Activated CD8-positive, alpha-beta memory T cell treated with anti-CD3 and anti-CD28 coated beads for 4 hours (primary cell): ENCODE measurements around the gene WTIP.
A peak's percentile ranks its signal among the peaks of the same experiment; 100 is the strongest.
"Not testable (repeated sequence)": the region's sequence is repeated elsewhere in the genome, so short reads cannot be mapped to it uniquely, and the experiment has no call there.

Experiments used
- DNase-seq, 2 donors: peaks; one replicate each; pipeline ENCODE4 v3.0.0-alpha.2; 2020; ENCODE audit warnings: low read depth in 2 of 2

WTIP gene

DNA sequence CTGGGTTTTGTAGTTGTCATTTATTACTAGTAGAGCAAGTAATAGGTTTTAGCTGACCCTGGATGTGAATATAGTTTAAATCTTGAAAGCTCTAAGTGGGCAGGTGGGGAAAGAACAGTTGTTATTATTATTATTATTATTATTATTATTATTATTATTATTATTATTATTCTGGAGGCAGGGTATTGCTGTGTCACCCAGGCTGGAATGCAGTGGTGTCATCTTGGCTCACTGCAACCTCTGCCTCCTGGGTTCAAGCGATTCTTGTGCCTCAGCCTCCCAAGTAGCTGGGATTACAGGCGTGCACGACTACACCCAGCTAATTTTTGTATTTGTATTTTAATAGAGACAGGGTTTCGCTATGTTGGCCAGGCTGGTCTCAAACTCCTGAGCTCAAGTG, 3.1 kb upstream of the WTIP start:
- not testable (repeated sequence) for DNase-seq

DNA sequence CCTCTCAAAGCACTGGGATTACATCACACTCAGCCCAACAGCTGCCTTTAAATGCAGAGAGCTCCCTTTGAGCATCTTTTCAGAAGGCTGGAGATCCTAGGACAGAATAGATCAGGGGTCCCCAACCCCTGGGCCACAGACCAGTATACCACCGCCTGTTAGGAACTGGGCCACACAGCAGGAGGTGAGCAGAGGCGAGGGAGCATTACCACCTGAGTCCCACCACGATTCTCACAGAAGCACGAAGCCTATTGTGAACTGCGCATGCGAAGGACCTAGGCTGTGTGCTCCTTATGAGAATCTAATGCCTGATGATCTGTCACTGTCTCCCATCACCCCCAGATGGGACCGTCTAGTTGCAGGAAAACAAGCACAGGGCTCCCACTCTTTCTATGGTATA, 2.2 kb upstream of the WTIP start:
- DNase-seq: no peak

DNA sequence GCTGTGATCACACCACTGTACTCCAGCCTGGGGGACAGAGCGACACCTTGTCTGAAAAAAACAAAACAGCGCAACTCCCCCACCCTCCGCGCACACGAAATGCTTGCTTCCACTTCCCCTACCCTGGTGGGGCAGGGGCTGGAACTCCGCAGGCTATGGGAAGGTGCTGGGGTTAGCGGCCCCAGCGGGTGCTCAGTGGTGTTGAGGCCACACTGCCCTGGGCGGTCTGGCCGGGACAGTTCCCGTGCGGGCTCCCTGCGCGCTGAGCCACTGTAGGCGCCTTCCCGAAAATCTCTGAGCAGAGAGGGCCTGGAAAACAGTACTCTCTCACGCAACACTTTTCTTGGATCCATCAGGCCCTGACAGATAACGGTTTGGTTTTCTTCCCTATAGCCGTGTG, 1.1 kb upstream of the WTIP start:
- no peak for DNase-seq

GRCh38 chr19:34481861-34482379, 362 bp downstream of the WTIP start:
- no peak for DNase-seq

GRCh38 chr19:34482380-34483250, 1.1 kb downstream of the WTIP start:
- no peak for DNase-seq

GRCh38 chr19:34484328-34484727, 2.8 kb downstream of the WTIP start:
- no peak for DNase-seq

GRCh38 chr19:34485831-34486230, 4.3 kb downstream of the WTIP start:
- no peak for DNase-seq

DNA sequence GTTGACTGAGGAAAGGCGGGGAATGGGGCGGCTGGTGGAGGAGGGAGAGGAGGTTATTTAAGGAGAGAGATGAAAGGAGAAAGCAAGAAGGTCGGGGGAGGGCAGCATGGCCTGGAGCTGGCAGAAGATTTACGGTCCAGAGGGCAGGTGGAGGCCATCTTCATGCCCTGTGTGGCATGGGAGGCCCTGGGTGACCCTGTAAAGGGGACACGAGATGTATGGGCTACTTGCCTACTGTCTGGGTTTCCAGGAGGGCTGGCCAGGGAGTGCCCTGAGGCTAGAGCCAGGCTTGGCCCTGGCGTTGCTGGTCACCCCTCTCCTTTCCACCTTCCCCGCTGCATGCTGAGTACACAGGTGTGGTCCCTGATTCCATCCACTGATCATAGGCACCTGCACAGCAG, 6.1 kb downstream of the WTIP start:
- DNase-seq: no peak

DNA sequence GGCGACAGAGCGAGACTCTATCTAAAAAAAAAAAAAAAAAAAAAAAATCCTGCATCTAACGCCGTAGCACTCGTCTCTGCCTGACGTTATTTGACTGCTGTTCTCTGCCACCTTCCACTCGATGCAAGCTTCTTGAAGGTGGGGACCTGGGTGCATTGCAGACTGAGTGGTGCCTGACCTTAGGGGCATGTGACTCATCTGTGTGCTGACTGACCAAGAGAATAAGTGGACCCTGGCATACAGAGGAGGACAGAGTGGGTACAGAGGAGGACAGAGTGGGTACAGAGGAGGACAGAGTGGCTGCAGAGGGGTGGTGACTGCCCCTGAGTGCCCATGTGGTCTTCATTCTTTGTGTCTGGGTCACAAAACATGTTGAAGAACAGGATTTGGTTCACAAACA, 7.6 kb downstream of the WTIP start:
- no peak for DNase-seq

DNA sequence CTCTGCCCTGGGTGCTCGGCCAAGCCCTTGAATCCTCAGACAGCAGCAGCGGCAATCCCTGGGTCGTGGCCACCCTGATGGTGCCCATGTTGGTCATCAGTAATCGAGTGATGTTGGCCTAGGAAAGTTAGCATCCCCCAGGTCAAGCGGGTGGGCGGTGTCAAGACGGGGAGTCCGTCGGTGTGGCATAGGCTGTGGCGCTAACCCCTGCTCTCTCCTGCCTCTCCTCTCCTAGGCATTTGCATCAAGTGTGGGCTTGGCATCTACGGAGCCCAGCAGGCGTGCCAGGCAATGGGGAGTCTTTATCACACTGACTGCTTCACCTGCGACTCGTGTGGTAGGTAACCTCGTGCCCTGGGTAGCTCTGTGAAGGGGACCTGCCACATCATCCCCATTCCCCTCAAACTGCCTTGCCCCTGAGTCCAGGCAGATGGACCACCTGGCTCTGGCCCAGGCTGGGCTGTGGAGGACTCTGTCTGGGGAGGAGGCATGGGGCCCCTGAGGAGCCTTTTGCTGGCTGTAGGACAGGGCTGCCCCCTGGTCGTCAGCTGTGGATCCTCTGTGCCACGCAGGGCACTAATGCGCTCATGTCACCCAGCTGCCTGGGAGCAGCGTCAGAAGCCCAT, 8.7 kb downstream of the WTIP start:
- no peak for DNase-seq

DNA sequence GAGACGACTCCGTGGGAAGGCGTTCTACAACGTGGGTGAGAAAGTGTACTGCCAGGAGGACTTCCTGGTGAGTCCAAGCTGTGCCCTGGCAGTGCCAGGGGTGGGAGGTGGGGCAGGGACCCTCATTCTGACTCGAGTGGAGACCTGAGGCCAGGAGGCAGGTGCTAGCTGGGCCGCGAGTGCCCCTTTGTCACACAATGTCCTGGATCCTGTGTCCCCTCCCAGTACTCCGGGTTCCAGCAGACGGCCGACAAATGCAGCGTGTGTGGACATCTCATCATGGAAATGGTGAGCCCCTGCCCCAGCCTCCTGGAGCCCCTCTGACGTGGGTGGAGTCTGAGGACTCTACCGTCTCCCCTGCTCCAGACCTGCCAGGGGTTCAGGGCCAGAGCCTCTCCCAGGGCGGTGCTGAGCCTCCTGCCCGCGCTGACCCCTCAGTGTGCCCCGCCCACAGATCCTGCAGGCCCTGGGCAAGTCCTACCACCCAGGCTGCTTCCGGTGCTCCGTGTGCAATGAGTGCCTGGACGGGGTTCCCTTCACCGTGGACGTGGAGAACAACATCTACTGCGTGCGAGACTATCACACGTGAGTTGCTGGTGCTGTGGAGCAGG, 11.6 kb downstream of the WTIP start:
- no peak for DNase-seq

GRCh38 chr19:34493649-34494044, 12.1 kb downstream of the WTIP start:
- DNase-seq: no peak

DNA sequence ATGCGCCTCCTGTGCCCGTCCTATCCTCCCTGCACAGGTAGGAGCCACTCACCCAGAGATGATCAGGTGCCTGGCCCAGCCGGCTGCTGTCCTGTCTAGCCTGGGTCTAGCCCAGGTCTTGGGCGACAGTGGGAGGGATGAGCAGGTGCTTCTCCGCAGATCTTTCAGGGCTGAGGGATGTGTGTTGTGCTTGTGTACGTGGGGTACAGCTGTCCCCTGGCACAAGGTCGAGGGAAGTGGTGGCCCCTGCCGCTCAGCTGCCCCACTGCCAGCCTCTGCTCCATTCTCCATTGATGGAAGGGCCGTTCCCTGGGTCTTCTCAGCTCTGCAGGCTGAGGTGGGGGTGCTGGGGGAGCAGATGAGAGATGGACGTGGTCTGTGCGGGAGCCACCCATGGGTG, 13.0 kb downstream of the WTIP start:
- no peak for DNase-seq

DNA sequence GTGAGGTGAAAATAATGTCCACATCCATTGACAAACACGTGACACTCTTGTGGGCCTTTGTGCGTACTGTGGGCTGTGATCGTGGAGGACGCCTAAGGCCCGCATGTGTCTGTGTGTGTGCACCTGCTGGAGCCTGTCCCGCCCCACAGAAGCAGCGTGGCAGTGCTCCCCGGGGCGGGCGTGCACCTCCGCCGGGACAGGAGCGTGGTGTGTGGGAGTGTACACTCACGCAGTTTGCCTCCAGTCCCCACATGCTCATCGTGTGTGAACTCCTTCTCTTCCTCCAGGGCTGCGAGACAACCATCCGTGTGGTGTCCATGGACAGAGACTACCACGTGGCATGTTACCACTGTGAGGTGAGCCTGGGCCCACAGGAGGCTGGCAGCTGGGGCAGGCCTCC, 13.9 kb downstream of the WTIP start:
- no peak for DNase-seq

- DNase-seq: no peak
Observed at GRCh38 chr19:34497112-34497805, 15.7 kb downstream of the WTIP start.

- no peak for DNase-seq
Observed at GRCh38 chr19:34499155-34499834, 17.7 kb downstream of the WTIP start.

DNA sequence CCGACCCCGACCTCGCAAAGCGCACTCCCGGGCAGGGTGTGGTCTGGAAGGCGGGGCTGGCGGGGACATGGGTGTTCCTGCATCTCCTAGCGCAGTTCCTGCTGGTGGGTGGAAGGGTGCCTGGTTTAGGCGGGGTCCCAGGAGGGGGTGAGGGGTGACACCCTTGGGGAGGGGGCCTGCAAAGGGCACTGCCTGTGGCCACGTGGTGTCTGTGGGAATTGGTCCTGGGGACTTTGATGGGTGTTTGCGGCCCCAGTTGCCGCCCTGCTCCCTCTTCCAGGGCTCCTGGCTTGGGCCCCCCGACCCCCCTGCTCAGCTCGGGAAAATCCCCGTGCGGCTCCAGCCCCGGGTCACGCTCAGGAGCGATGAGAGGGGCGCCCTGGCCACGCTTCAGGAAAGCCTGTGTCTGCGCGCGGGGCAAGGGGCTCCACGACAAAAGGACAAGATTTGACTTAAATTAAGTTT, 19.1 kb downstream of the WTIP start:
- no peak for DNase-seq

DNA sequence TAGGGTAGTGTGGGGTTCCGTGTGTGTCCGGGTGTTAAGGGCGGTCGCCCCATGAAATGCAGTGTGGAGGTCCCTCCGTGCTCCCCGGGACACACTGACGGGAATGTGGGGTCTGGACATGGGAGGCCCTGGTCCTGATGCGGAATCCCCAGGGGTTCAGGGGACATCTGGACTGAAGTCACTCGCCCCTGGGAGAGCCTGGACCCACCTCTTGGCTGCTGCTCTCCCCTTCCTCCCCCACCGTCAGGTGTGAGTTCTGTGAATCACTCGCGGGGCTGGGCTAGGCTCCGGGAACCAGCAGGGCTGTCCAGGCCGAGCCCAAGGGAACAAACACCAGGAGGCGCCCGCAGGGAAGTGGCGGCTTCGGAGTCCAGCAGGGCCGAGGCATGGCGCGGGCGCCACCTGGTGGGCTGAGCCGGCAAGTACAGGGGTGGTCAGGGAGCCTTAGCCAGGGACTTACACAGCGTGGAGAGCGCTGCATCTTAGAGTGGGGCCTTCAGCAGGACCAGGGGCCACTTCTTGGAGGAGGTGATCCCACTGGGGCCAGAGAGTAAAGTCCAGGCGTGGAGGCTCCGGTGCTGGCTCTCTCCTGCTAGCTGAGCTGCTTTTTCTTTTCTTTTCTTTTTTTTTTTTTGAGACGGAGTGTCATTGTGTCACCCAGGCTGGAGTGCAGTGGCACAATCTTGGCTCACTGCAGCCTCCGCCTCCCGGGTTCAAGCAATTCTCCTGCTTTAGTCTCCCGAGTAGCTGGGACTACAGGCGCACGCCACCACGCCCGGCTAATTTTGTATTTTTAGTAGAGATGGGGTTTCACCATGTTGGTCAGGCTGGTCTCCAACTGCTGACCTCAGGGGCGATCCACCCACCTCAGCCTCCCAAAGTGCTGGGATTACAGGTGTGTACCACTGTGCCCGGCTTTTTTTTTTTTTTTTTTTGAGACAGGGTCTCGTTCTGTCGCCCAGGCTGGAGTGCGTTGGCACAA, 20.1 kb downstream of the WTIP start:
- peak; percentile 63 to 64 for DNase-seq

DNA sequence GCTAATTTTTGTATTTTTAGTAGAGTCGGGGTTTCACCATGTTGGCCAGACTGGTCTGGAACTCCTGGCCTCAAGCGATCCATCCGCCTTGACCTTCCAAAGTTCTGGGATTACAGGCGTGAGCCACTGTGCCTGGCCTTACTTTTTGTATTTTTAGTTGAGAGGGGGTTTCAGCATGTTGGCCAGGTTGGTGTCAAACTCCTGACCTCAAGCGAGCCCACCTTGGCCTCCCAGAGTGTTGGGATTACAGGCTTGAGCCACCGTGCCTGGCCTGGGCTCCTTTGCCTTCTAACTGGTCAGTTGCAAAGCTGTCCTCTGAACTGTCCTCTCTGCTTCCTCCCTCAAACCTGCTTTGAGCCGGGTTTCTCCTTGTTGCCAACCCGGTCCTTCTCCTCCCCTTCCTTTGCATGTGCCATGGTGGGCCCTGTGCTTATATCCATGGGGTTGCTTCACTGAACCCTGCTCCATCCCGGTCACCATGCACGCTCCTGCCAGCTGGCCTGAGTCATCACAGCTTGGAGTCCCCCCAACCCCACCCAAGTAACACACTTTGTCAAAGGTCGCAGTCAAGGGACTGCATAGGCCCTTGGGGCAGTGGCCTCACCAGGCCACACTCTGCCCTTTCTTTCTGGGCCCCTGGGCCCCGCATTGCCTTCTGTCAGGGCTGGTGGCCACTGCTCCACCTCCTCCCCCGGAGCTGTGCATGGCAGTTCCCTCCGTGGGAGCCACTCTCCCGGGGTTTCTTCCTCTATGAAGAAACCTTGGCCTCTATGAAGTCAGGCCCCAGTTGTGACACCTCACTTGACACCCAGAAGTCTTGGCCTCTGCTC, 21.2 kb downstream of the WTIP start:
- DNase-seq: no peak
